Omental fat pad (tissue), 4 donors: Measurements from ENCODE around the gene OTOP3. TPM values are rescaled to one million over a fixed set of nuclear protein-coding genes. Genes with fewer than 3 reads are reported as not detected.

Experiments used
- ATAC-seq: fragments of 150-250 bp; one replicate; pipeline ENCODE4 v1.9.1; 2016; ENCODE audit warnings: mild to moderate bottlenecking, moderate library complexity; ENCODE audit not compliant: low FRiP score
- DNase-seq: peaks from one replicate; pipeline ENCODE4 v3.0.0-alpha.2; 2019; ENCODE audit warnings: low spot score
- total RNA-seq, 4 donors: library from RNA; depleted of rRNA; stranded (reverse); fragments of >200 nt; gene quantifications; one replicate each; pipeline ENCODE4 v1.1.0, GENCODE V29; 2016
- TF ChIP-seq, protein P1 (sequence below), 3 donors: fragments of 450-650 bp; IDR thresholded peaks; one replicate each; pipeline ENCODE4 v1.5.1; 2016 to 2017; ENCODE audit warnings: antibody characterized with exemption in 3 of 3, mild to moderate bottlenecking in 3 of 3, moderate library complexity in 2 of 3

The OTOP3 gene
- total RNA-seq, 4 donors from 2014 or later, result not detected

DNA sequence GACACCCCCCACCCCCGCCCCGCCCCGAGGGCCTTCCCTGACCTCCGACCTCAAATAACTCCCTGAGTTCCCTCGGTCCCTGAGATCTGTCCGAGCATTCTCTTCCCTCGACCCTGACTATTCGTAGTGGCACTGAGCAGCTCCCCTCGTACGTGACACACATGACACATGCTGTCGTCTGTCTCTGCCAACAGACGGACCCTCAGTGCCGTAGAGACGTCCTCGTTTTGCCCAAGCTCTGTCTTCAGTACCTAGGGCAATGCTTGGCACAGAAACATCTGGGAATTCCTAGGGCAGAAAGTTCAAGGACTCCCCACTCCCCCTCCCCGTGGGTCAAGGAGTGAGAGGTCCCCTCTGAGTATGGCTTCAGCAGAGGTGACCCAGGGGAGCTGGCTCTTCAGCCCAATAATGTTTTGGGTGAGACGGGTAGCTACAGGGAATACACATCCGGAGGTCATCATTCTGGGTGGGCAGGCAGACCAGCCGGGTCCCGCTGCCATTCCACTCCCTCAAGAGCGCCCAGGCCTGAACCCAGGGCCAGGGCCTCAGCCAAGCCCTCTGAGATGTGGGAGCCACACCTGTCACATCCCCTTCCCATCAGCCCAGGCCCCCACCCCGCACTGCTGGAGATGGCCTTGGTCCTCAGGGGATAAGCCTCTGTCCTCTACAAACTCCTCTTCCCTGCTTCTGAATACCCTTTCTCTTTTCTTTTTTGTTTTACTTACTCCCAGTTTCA lies 41.6 kb upstream of the OTOP3 start:
- ATAC-seq (no peak), DNase-seq (no peak)
- TF ChIP-seq, protein P1, sequence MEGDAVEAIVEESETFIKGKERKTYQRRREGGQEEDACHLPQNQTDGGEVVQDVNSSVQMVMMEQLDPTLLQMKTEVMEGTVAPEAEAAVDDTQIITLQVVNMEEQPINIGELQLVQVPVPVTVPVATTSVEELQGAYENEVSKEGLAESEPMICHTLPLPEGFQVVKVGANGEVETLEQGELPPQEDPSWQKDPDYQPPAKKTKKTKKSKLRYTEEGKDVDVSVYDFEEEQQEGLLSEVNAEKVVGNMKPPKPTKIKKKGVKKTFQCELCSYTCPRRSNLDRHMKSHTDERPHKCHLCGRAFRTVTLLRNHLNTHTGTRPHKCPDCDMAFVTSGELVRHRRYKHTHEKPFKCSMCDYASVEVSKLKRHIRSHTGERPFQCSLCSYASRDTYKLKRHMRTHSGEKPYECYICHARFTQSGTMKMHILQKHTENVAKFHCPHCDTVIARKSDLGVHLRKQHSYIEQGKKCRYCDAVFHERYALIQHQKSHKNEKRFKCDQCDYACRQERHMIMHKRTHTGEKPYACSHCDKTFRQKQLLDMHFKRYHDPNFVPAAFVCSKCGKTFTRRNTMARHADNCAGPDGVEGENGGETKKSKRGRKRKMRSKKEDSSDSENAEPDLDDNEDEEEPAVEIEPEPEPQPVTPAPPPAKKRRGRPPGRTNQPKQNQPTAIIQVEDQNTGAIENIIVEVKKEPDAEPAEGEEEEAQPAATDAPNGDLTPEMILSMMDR (IDR thresholded peaks at IDR 0.05), result no peak

DNA sequence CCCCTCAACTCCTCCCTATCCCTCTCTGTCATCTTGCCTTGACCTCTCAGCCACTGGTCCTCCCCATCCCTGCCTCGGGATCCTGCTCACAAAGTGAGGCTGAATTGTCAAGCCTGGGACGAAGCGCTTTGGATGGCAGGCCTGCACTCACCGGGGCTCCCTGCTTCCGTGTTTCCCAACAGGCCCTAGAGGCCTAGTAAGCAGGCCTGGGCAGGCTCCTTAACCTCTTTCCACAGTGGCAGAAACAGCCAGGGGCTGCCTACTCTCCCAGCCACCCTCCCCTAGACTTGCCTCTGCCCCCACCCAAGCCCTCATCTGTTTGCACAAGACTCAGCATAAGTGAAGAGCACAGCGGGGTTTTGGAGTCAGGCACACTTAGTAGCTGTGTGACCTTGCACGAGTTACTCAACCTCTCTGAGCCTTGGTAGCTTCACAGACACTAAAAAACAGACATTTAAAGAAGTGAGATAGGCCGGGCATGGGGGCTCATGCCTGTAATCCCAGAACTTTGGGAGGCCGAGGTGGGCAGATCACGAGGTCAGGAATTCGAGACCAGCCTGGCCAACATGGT lies 37.2 kb upstream of the OTOP3 start:
- TF ChIP-seq, protein P1 (IDR thresholded peaks at IDR 0.05), result no peak
- no peak for DNase-seq
- ATAC-seq, result no peak

DNA sequence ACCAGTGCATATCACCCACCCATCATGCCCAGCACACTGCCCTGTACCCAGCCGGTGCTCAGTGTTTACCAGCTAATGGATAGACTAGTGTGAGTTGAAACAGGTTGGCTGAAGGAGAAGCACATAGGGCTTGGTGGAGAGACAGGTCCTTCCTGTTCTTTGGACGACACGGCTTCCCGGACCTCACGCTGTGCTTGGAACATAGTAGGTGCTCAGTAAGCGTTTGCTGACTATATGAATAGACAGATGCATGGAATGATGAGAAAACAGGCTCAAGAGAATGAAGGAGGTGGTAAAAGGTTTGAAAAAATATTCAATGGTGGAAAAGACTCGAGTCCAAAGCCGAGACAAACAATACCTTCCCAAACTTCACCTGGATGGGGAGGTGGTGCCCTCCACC lies 35.5 kb upstream of the OTOP3 start:
- no peak for DNase-seq
- no peak for ATAC-seq
- TF ChIP-seq, protein P1 (IDR thresholded peaks at IDR 0.05), result no peak

DNA sequence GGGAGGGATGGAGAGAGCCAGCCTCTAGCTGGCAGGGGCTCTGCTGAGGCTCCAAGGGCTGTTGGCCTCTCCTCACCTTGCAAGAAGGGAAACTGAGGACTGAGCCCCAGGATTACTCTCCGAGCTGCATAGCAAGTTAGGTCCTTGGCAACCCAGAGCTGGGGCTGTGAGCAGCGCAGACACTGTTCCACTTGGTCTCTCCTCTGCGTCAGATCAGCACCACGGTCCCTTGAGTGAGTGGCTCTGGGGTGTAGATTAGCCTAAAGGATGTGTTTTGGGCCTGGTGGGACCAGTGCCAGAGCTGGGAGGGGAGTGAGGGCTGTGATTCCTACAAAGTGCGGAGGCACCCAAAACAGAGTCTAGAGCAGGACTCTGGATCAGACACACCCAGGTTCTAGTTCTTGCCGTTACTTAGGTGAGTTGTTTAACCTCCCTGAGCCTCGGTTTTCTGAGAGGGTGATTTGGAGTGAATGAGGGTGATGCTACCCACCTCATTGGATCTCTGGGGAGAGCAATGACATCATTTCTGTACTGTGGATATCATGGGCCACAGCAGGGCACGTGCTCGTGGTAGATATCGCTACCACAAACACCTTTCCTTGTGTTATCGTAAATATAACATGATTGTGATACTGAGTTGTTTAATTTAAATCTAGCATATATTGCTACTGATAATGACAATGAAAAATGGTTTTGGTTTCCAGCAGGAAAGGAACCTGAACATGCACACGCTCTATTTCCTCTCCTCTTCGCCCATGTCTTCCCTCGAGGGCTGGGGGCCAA lies 34.2 kb upstream of the OTOP3 start:
- DNase-seq (no peak), ATAC-seq (no peak)
- TF ChIP-seq, protein P1 (IDR thresholded peaks at IDR 0.05), result no peak

DNA sequence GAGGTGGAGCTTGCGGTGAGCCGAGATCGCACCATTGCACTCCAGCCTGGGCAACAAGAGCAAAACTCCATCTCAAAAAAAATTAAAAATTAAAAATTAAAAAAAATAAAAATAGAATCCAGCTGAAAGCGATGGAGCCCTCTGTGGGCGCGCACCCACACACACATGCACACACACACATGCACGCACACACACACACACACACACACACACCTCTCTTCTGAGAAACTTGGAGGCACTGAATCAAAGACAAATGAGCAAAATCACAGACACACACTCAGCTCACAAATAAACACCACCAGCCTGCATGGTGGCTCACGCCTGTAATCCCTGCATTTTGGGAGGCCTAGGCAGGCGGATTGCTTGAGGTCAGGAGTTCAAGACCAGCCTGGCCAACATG lies 32.7 kb upstream of the OTOP3 start:
- ATAC-seq, result no peak
- TF ChIP-seq, protein P1 (IDR thresholded peaks at IDR 0.05), result no peak
- DNase-seq, result no peak

DNA sequence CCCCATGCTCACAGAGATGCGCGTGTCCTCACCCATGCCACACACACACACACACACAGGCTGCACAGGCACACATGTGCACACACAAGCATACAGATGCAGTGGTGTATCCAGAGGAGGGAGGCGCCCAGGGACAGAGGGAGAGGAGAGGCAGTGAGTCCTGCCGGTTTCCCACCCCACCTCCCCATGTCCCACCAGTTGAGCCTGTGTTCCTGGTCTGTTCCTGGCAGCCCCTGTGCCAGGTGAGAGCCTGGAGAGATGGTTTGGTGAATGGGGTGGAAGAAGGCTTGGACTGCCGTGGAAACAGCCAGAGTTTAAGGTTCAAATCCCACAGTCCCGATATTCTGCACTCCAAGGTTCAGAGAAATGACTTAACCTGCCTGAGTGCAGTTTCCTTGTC lies 32.0 kb upstream of the OTOP3 start:
- ATAC-seq (no peak), DNase-seq (no peak)
- TF ChIP-seq, protein P1 (IDR thresholded peaks at IDR 0.05), result no peak
